GM19328 (cell line): Measurements from ENCODE around the gene SYT9.
"Not testable (repeated sequence)": the region's sequence is repeated elsewhere in the genome, so short reads cannot be mapped to it uniquely, and the experiment has no call there.

ENCODE experiments used
- ATAC-seq: cut with Tn5 transposase; IDR thresholded peaks from one replicate; pipeline ENCODE4 v1.9.1; 2021; ENCODE audit warnings: mild to moderate bottlenecking, moderate library complexity; ENCODE audit not compliant: unreplicated experiment

Gene SYT9

DNA sequence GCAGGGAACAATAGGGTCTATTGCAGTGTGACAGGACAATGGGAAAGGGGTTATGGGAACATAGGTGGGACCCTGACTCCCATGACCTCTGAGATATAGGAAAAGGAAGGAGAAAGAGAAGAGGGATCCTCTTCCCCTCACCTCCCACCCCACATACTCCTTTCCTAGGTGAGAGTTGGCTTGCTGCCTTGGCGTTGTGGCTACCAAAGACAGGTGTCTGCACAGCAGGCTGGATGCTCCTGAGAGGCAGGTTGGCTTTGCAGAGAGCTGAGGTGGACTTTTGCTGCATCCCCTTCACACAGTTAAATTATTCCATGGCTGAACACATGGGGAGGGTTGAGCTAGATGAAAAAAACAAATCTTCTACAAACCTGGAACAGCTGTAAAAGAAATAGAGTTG, 80.7 kb downstream of the SYT9 start:
- ATAC-seq, result no peak

DNA sequence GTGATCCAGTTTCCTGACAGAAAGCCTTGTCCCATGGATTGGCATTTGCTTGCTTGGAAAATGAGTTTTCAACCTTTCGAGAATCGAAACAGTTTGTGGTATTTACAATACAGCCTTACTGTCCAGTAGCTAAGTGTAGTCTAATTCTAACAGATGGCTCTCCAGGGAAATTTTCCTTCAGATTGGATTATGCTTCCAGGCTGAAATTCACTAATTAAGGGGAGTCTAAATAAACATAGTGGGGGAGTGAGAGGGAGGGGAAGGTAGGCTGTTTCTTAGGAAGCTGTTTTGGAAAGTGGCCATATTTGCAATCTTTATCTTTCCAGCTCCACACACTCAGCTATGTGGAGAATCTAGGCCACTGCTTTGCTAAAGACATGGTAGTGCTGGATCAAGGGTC, 81.3 kb downstream of the SYT9 start:
- ATAC-seq, result no peak

GRCh38 chr11:7335442-7335841, 83.7 kb downstream of the SYT9 start:
- not testable (repeated sequence) for ATAC-seq

- ATAC-seq, result no peak
Observed at GRCh38 chr11:7341551-7341950, 89.8 kb downstream of the SYT9 start.

GRCh38 chr11:7347611-7348431, 96.1 kb downstream of the SYT9 start:
- ATAC-seq, result no peak

- no peak for ATAC-seq
Observed at GRCh38 chr11:7348432-7349304, 97.0 kb downstream of the SYT9 start.

DNA sequence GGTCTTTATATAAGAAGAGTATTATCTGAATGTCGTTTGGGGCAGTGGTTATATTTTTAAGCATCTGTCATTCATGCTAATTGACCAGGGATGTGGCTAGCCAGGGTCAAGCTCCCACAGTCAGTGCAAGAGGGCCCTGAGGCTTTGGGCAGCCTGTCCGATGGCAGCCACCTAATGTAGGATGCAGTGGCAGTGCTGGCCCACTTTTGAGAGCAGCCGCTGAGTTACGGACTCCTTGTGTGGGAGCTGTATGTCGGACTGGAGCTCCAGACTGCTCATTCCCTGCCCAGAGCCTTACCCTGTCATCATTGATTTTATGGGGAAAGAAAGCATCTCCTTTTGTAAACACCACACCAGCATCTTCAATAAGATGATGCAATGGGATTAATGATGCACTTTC, 99.5 kb downstream of the SYT9 start:
- no peak for ATAC-seq

- peak; percentile 55 for ATAC-seq
Observed at GRCh38 chr11:7353100-7353499, 101.4 kb downstream of the SYT9 start.

GRCh38 chr11:7364660-7365059, 113.0 kb downstream of the SYT9 start:
- ATAC-seq, result no peak

- no peak for ATAC-seq
Observed at GRCh38 chr11:7367803-7368202, 116.1 kb downstream of the SYT9 start.

DNA sequence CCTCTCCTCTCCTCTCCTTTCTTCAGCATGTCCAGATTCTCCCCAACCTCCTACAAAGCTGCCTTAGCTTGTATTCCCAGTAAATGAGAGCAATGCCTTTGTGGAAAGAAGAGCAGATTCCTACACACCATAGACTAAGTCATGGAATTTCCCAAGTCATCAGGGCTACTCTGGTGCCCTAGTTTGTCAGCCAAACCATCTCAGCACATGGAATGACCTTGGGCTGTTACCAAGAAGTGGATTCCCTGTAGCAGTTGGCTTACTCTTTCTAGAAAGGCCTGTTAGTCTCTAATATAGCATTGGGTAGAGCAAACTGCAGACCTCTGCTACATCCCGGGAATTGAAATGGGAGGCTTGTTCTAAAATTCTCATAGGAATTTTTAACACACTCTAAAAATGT, 124.7 kb downstream of the SYT9 start:
- ATAC-seq, result no peak

GRCh38 chr11:7381937-7382336, 130.2 kb downstream of the SYT9 start:
- no peak for ATAC-seq

- ATAC-seq, result no peak
Observed at GRCh38 chr11:7383406-7383805, 131.7 kb downstream of the SYT9 start.

GRCh38 chr11:7384691-7385090, 133.0 kb downstream of the SYT9 start:
- ATAC-seq, result no peak

DNA sequence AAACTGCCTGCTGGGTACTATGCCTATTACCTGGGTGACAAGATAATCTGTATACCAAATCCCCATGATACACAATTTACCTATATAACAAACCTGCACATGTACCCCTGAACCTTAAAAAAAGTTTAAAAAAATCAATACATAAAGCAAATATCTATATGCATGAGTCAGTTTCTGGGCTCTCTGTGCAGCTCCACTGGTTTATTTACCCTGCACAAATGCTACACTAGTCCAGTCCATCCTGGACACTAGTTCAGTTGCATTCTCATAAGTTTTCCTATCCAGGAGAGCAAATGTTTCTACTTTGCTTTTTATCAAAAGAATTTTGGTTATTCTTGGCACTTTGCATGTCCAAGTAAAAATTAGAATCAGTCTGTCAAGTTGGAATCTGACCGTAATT, 133.8 kb downstream of the SYT9 start:
- no peak for ATAC-seq

GRCh38 chr11:7413961-7414915, 162.5 kb downstream of the SYT9 start:
- no peak for ATAC-seq

DNA sequence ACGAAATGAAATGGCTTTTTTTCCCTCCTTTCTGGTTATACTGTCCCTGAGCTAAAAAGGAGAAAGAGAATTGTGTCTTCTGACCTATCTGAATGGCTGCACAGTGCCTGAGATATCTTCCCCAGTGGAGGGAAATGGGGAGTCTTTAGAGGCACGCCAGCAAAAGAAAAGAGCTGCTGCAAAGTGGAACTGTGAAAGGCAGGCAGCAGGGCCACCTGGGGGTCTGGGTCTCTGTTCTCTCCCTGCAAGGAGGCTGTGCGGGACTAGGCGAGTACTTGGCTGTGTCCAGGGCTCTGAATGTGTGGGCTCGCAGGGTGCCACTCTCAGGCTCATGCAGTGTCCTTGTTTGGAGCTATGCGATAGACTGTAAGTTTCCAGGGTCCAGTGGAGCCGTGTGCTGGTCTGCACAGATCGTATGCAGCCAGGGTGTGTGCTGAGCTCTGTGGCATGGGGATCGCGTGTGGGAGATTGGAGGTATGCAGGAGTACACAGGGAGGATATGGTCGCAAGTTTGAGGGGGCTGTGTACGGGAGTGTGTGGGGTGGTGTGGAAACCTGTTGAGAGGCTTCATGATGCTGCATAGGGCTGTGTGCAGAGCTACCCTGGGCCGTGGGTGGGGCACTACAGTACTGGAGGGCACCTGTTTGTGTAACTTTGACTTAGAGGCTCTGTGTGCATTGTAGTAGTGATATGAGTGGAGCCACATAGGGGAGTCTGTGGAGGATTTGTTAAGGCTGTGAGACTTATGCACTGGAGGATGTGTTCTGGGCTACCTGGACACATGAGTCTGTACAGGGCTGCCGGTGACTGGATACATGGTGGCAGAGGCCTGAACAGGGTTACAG, 163.5 kb downstream of the SYT9 start:
- no peak for ATAC-seq

DNA sequence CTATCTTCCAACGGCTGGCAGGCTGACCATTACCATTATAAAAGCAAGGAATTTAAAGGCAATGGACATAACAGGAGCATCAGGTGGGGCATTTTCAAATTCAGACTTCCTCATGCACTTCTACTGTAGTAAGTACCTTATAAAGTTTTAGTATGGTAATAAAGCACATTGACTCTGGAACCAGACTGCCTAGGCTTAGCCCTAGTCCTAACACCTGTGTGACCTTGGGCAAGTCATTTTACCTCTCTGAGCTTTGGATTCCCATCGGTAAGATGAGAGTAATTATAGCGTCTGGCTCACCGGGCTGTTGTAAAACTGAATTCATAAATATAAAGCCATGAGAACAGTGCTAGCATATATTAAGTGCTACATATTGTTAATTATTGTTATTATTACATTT, 164.4 kb downstream of the SYT9 start:
- no peak for ATAC-seq

DNA sequence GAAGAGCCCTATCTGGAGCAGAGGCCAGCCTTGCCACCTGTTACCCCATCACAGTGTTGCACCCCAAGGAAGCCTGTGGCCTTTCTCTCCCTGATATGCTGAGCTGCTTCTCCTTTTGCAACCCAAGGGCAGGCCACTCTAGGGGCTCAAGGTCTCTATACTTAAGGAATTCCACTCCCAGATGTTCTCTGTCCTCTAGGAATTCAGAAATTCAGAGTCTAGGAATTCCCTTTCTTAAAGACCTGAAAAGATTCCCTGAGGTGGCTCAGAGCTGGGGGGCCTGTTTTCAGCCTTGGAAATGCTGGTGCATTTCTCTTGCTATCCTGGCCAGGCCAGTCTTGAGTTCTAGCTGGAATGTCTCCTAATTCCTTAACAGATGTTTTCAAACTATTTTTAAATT, 165.6 kb downstream of the SYT9 start:
- ATAC-seq, result no peak

GRCh38 chr11:7418061-7418460, 166.4 kb downstream of the SYT9 start:
- no peak for ATAC-seq
